ENCODE data around the gene HLA-DQB1. TPM values are rescaled to one million over a fixed set of nuclear protein-coding genes. Genes with fewer than 3 reads are reported as not detected.

The HLA-DQB1 gene
- total RNA-seq, 4 donors from 2014 or later = 0.14 to 1.9 (median 1.1) TPM; not detected in 1

GRCh38 chr6:32689531-32690501 lies 23.4 kb upstream of the HLA-DQB1 start:
- TF ChIP-seq CTCF (IDR thresholded peaks at IDR 0.05) (no peak), POLR2AphosphoS5 (IDR thresholded peaks at IDR 0.05) (no peak), EP300 (IDR thresholded peaks at IDR 0.05; ENCODE audit: low read depth) (no peak), POLR2A (IDR thresholded peaks at IDR 0.05) (no peak)
- Histone ChIP-seq H3K27ac (no peak overlapping the region), H3K9me3 (no peaks in the 10 kb centered on the region), H3K4me3 (no peak overlapping the region), H3K27me3 (peaks cover 38% of the 10 kb centered on the region), H3K4me1 (no peaks in the 10 kb centered on the region), H3K36me3 (no peaks in the 10 kb centered on the region)
- whole genome bisulfite sequencing, 2 donors (ENCODE audit: low coverage in 1 of 2) = 50 to 58% methylated on average over 5 of the region's 5 CpGs
- intact Hi-C loops (cut with DNase I; ENCODE audit: low total_unique reads) (no loop called here), in situ Hi-C loops (cut with MboI; ENCODE audit: low pct_ligation_motif_present in 1 of 4, low pct_unique_long_range_greater_than_20kb in 1 of 4, low sequenced_read_pairs in 3 of 4) (loop anchor here in 2 of 4 donors (10.0 kb wide), 2 partner anchors 105 to 445 kb away; no protein-coding TSS in a partner anchor)
- DNase-seq = no peak

GRCh38 chr6:32685603-32686002 lies 19.1 kb upstream of the HLA-DQB1 start:
- WGBS, 2 donors (ENCODE audit: low coverage in 1 of 2) = 0 to 26% methylated on average over 1 of the region's 1 CpG
- Histone ChIP-seq H3K27ac (no peak overlapping the region), H3K9me3 (no peaks in the 10 kb centered on the region), H3K36me3 (no peaks in the 10 kb centered on the region), H3K4me1 (no peaks in the 10 kb centered on the region), H3K27me3 (peaks cover 34% of the 10 kb centered on the region), H3K4me3 (no peak overlapping the region)
- intact Hi-C loops (cut with DNase I; ENCODE audit: low total_unique reads) (no loop called here), in situ Hi-C loops (cut with MboI; ENCODE audit: low pct_ligation_motif_present in 1 of 4, low pct_unique_long_range_greater_than_20kb in 1 of 4, low sequenced_read_pairs in 3 of 4) (no loop called here)
- no peak for DNase-seq
- TF ChIP-seq CTCF (IDR thresholded peaks at IDR 0.05) (no peak), POLR2A (IDR thresholded peaks at IDR 0.05) (no peak), EP300 (IDR thresholded peaks at IDR 0.05; ENCODE audit: low read depth) (no peak), POLR2AphosphoS5 (IDR thresholded peaks at IDR 0.05) (no peak)

GRCh38 chr6:32684246-32684645 lies 17.8 kb upstream of the HLA-DQB1 start:
- Histone ChIP-seq H3K4me3 (no peak overlapping the region), H3K4me1 (no peaks in the 10 kb centered on the region), H3K27ac (no peak overlapping the region), H3K9me3 (no peaks in the 10 kb centered on the region), H3K27me3 (peaks cover 28% of the 10 kb centered on the region), H3K36me3 (no peaks in the 10 kb centered on the region)
- WGBS, 2 donors (ENCODE audit: low coverage in 1 of 2) = 62 to 100% methylated on average over 2 to 3 of the region's 3 CpGs
- in situ Hi-C loops (cut with MboI; ENCODE audit: low pct_ligation_motif_present in 1 of 4, low pct_unique_long_range_greater_than_20kb in 1 of 4, low sequenced_read_pairs in 3 of 4) (no loop called here), intact Hi-C loops (cut with DNase I; ENCODE audit: low total_unique reads) (no loop called here)
- TF ChIP-seq CTCF (IDR thresholded peaks at IDR 0.05) (no peak), POLR2AphosphoS5 (IDR thresholded peaks at IDR 0.05) (no peak), POLR2A (IDR thresholded peaks at IDR 0.05) (no peak), EP300 (IDR thresholded peaks at IDR 0.05; ENCODE audit: low read depth) (no peak)
- no peak for DNase-seq

- intact Hi-C loops (cut with DNase I; ENCODE audit: low total_unique reads) (no loop called here), in situ Hi-C loops (cut with MboI; ENCODE audit: low pct_ligation_motif_present in 1 of 4, low pct_unique_long_range_greater_than_20kb in 1 of 4, low sequenced_read_pairs in 3 of 4) (no loop called here)
- Histone ChIP-seq H3K4me3 (no peak overlapping the region), H3K9me3 (no peaks in the 10 kb centered on the region), H3K4me1 (no peaks in the 10 kb centered on the region), H3K27ac (no peak overlapping the region), H3K36me3 (no peaks in the 10 kb centered on the region), H3K27me3 (peaks cover 17% of the 10 kb centered on the region)
- no peak for DNase-seq
- WGBS, 2 donors (ENCODE audit: low coverage in 1 of 2) = 41% methylated on average over 1 of the region's 1 CpG; no CpG with 5 or more reads in 1 of the 2 donors
- TF ChIP-seq POLR2A (IDR thresholded peaks at IDR 0.05) (no peak), CTCF (IDR thresholded peaks at IDR 0.05) (no peak), POLR2AphosphoS5 (IDR thresholded peaks at IDR 0.05) (no peak), EP300 (IDR thresholded peaks at IDR 0.05; ENCODE audit: low read depth) (no peak)
These were observed 13.6 kb upstream of the HLA-DQB1 start for GRCh38 chr6:32680055-32680454.
